ENCODE data around the gene GDE1. TPM values are rescaled to one million over a fixed set of nuclear protein-coding genes. Genes with fewer than 3 reads are reported as not detected.

GDE1 gene
- polyA plus RNA-seq, 1 experiment = 100 TPM

GRCh38 chr16:19499006-19499405 lies 22.9 kb downstream of the GDE1 start:
- no peaks in the 10 kb centered on the region for H3K27me3 ChIP-seq (ENCODE audit: control insufficient read depth, insufficient read depth, low read length)
- H3K9me3 ChIP-seq (ENCODE audit: control insufficient read depth, insufficient read depth, low read length) = no peaks in the 10 kb centered on the region
- no peak overlapping the region for H3K27ac ChIP-seq (ENCODE audit: low read depth, low read length)
- CTCF ChIA-PET = no interaction called here
- TF ChIP-seq CTCF (IDR thresholded peaks at IDR 0.05; ENCODE audit: low read depth, low read length) = no peak
- POLR2A ChIA-PET = no interaction called here
- DNase-seq (ENCODE audit: low read depth, low spot score) = no peak
- H3K4me3 ChIP-seq (ENCODE audit: low read depth, low read length) = no peak overlapping the region

- Histone ChIP-seq H3K9me3 (ENCODE audit: control insufficient read depth, insufficient read depth, low read length) (no peaks in the 10 kb centered on the region), H3K27ac (ENCODE audit: low read depth, low read length) (no peak overlapping the region), H3K4me3 (ENCODE audit: low read depth, low read length) (no peak overlapping the region), H3K27me3 (ENCODE audit: control insufficient read depth, insufficient read depth, low read length) (no peaks in the 10 kb centered on the region)
- no peak for TF ChIP-seq CTCF (IDR thresholded peaks at IDR 0.05; ENCODE audit: low read depth, low read length)
- ChIA-PET CTCF (no interaction called here), POLR2A (no interaction called here)
- no peak for DNase-seq (ENCODE audit: low read depth, low spot score)
Observed at GRCh38 chr16:19497176-19497575, 24.7 kb downstream of the GDE1 start.

GRCh38 chr16:19490619-19491018 lies 31.3 kb downstream of the GDE1 start:
- no peaks in the 10 kb centered on the region for H3K9me3 ChIP-seq (ENCODE audit: control insufficient read depth, insufficient read depth, low read length)
- ChIA-PET POLR2A (no interaction called here), CTCF (interaction anchor here (2.5 kb wide), 1 partner anchor 12 kb away, joined by 13 read pairs; no protein-coding TSS in a partner anchor)
- DNase-seq (ENCODE audit: low read depth, low spot score) = no peak
- no peaks in the 10 kb centered on the region for H3K27me3 ChIP-seq (ENCODE audit: control insufficient read depth, insufficient read depth, low read length)
- TF ChIP-seq CTCF (IDR thresholded peaks at IDR 0.05; ENCODE audit: low read depth, low read length) = no peak
- no peak overlapping the region for H3K27ac ChIP-seq (ENCODE audit: low read depth, low read length)
- no peak overlapping the region for H3K4me3 ChIP-seq (ENCODE audit: low read depth, low read length)

- POLR2A ChIA-PET = no interaction called here
- Histone ChIP-seq H3K27me3 (ENCODE audit: control insufficient read depth, insufficient read depth, low read length) (no peaks in the 10 kb centered on the region), H3K4me3 (ENCODE audit: low read depth, low read length) (no peak overlapping the region), H3K27ac (ENCODE audit: low read depth, low read length) (no peak overlapping the region), H3K9me3 (ENCODE audit: control insufficient read depth, insufficient read depth, low read length) (no peaks in the 10 kb centered on the region)
- CTCF ChIA-PET = interaction anchor here (1.1 kb wide), 1 partner anchor 15 kb away, joined by 3 read pairs; no protein-coding TSS in a partner anchor
- DNase-seq (ENCODE audit: low read depth, low spot score) = no peak
- no peak for TF ChIP-seq CTCF (IDR thresholded peaks at IDR 0.05; ENCODE audit: low read depth, low read length)
Observed at GRCh38 chr16:19488213-19488640, 33.7 kb downstream of the GDE1 start.

GRCh38 chr16:19486750-19487325 lies 35.1 kb downstream of the GDE1 start:
- no peak for TF ChIP-seq CTCF (IDR thresholded peaks at IDR 0.05; ENCODE audit: low read depth, low read length)
- no peak for DNase-seq (ENCODE audit: low read depth, low spot score)
- H3K27me3 ChIP-seq (ENCODE audit: control insufficient read depth, insufficient read depth, low read length) = no peaks in the 10 kb centered on the region
- H3K27ac ChIP-seq (ENCODE audit: low read depth, low read length) = no peak overlapping the region
- ChIA-PET CTCF (no interaction called here), POLR2A (no interaction called here)
- H3K4me3 ChIP-seq (ENCODE audit: low read depth, low read length) = no peak overlapping the region
- H3K9me3 ChIP-seq (ENCODE audit: control insufficient read depth, insufficient read depth, low read length) = no peaks in the 10 kb centered on the region

All from AG04450 (cell line).